HCT116 (cell line): Measurements from ENCODE around the gene ZBTB20. TPM values are rescaled to one million over a fixed set of nuclear protein-coding genes. Genes with fewer than 3 reads are reported as not detected.

ENCODE experiments used
- ATAC-seq: fragments of 200-7000 bp; cut with Tn5 transposase; 2 replicates; pipeline ENCODE4 v1.9.1; 2020; ENCODE audit warnings: mild to moderate bottlenecking, moderate library complexity
- BruUV-seq: library from RNA; stranded (reverse); fragments of 400-500 nt; replicated peaks from 2 replicates; lab custom pipeline; 2021; lab: Mats Ljungman, UMichigan
- CTCF ChIA-PET: fragments of 300-600 bp; sonication (Branson Sonifier 250); formaldehyde crosslinking; loops from one replicate; lab custom pipeline; 2021; ENCODE audit warnings: antibody characterized with exemption; lab: Charles Lee
- POLR2A ChIA-PET: fragments of 300-600, 350-600 bp; sonication (Branson Sonifier 250); formaldehyde crosslinking; loops from one replicate; lab custom pipeline; 2021; ENCODE audit warnings: antibody characterized with exemption; lab: Charles Lee
- RAD21 ChIA-PET, 2 experiments: fragments of 300-600 bp; sonication (Branson Sonifier 250); formaldehyde crosslinking; loops; one replicate each; lab custom pipeline; 2023; ENCODE audit warnings: low total read pairs in 2 of 2; ENCODE audit not compliant: uncharacterized antibody in 2 of 2, unreplicated experiment in 2 of 2, low non-redundant PET in 1 of 2; lab: Charles Lee
- DNase-seq: peaks from one replicate; pipeline ENCODE4 v3.0.0-alpha.2; 2010; ENCODE audit warnings: low read depth, low spot score
- H2AFZ ChIP-seq: fragments of 200-600 bp; shearing (Covaris generic), sonication (generic); 2 replicates; pipeline ENCODE4 v1.6.1; 2017; ENCODE audit warnings: low read depth, mixed run types, mixed read lengths, antibody characterized with exemption, low read length; ENCODE audit not compliant: poor library complexity, severe bottlenecking
- H3K27ac ChIP-seq: 2 replicates; pipeline ENCODE4 v1.5.1; 2012; ENCODE audit warnings: low read depth, low read length
- H3K27me3 ChIP-seq: fragments of 200-600 bp; sonication (generic); 2 replicates; pipeline ENCODE4 v1.6.1; 2016; ENCODE audit warnings: mixed run types, low read length, mixed read lengths; ENCODE audit not compliant: insufficient read depth
- H3K36me3 ChIP-seq, 2 experiments: fragments of 200-500 bp in 1 of 2; fragments of 200-600 bp in 1 of 2; sonication (Bioruptor generic) in 1 of 2; sonication (generic) in 1 of 2; 2 replicates each; pipeline versions ENCODE4 v1.5.1 to v1.6.1; 2014 to 2016; ENCODE audit warnings: low read length in 2 of 2, inconsistent platforms in 1 of 2, mixed read lengths in 1 of 2, mixed run types in 1 of 2; ENCODE audit not compliant: insufficient read depth in 2 of 2, control insufficient read depth in 1 of 2
- H3K4me1 ChIP-seq, 2 experiments: fragments of 200-600 bp in 1 of 2; sonication (generic) in 1 of 2; 2 replicates each; pipeline versions ENCODE4 v1.5.1 to v1.6.1; 2012 to 2017; ENCODE audit warnings: low read length in 2 of 2, inconsistent platforms in 1 of 2, mild to moderate bottlenecking in 1 of 2, mixed read lengths in 1 of 2, mixed run types in 1 of 2, moderate library complexity in 1 of 2; ENCODE audit not compliant: insufficient read depth in 2 of 2, control insufficient read depth in 1 of 2
- H3K4me2 ChIP-seq: fragments of 200-600 bp; sonication (generic); 2 replicates; pipeline ENCODE4 v1.6.1; 2017; ENCODE audit warnings: mixed run types, low read length, mixed read lengths
- H3K4me3 ChIP-seq, 2 experiments: fragments of 200-600 bp in 1 of 2; sonication (generic) in 1 of 2; replicated peaks in 1 of 2; 2 replicates each; pipeline ENCODE4 v1.5.1; 2011 to 2016; ENCODE audit warnings: low read length in 2 of 2, control low read depth in 1 of 2, low read depth in 1 of 2, mild to moderate bottlenecking in 1 of 2, mixed read lengths in 1 of 2, mixed run types in 1 of 2
- H3K79me2 ChIP-seq: fragments of 200-600 bp; sonication (generic); 2 replicates; pipeline ENCODE4 v1.6.1; 2017; ENCODE audit warnings: mild to moderate bottlenecking, mixed run types, low read length, moderate library complexity, mixed read lengths; ENCODE audit not compliant: insufficient read depth
- H3K9ac ChIP-seq: fragments of 200-600 bp; sonication (generic); 2 replicates; pipeline ENCODE4 v1.6.1; 2016; ENCODE audit warnings: low read length, mixed read lengths
- H3K9me2 ChIP-seq: fragments of 200-600 bp; sonication (generic), shearing (Covaris generic); 2 replicates; pipeline ENCODE4 v1.6.1; 2017; ENCODE audit warnings: mixed run types, mild to moderate bottlenecking, moderate library complexity; ENCODE audit not compliant: insufficient read depth
- H3K9me3 ChIP-seq, 2 experiments: fragments of 200-500 bp in 1 of 2; fragments of 200-600 bp in 1 of 2; sonication (Bioruptor generic) in 1 of 2; sonication (generic) in 1 of 2; 2 replicates each; pipeline ENCODE4 v1.6.1; 2014 to 2017; ENCODE audit warnings: low read length in 2 of 2, mixed read lengths in 2 of 2, inconsistent platforms in 1 of 2, low read depth in 1 of 2, mild to moderate bottlenecking in 1 of 2, mixed run types in 1 of 2, moderate library complexity in 1 of 2; ENCODE audit not compliant: control insufficient read depth in 1 of 2, insufficient read depth in 1 of 2
- H4K20me1 ChIP-seq: fragments of 200-600 bp; sonication (generic), shearing (Covaris generic); 2 replicates; pipeline ENCODE4 v1.6.1; 2017; ENCODE audit warnings: mixed run types, mild to moderate bottlenecking, moderate library complexity; ENCODE audit not compliant: insufficient read depth
- CBX3 ChIP-seq: IDR thresholded peaks from 2 replicates; pipeline ENCODE4 v1.6.1; 2012; ENCODE audit warnings: low read depth
- CEBPB ChIP-seq: IDR thresholded peaks from 2 replicates; pipeline ENCODE4 v1.6.1; 2012; ENCODE audit warnings: low read depth
- FOSL1 ChIP-seq: IDR thresholded peaks from 2 replicates; pipeline ENCODE4 v1.6.1; 2012; ENCODE audit warnings: low read depth
- JUND ChIP-seq: IDR thresholded peaks from 2 replicates; pipeline ENCODE4 v1.6.1; 2012
- RAD21 ChIP-seq: IDR thresholded peaks from 2 replicates; pipeline ENCODE4 v1.6.1; 2012; ENCODE audit warnings: low read depth, mild to moderate bottlenecking
- SIN3A ChIP-seq: IDR thresholded peaks from 2 replicates; pipeline ENCODE4 v1.6.1; 2012; ENCODE audit warnings: low read depth
- YY1 ChIP-seq: IDR thresholded peaks from 2 replicates; pipeline ENCODE4 v1.6.1; 2011; ENCODE audit warnings: low read length, low read depth, moderate library complexity, mild to moderate bottlenecking; ENCODE audit not compliant: insufficient replicate concordance; ENCODE audit errors: extremely low read depth
- intact Hi-C: fragments of 100-400 bp; cut with micrococcal nuclease; formaldehyde crosslinking; loops from 2 replicates; pipeline ENCODE4 v1.10.0; 2022
- total RNA-seq: library from RNA; stranded (reverse); gene quantifications from one replicate; pipeline ENCODE4 v1.2.1, GENCODE V29; 2021; ENCODE audit not compliant: unreplicated experiment
- TF ChIP-seq, protein P1 (sequence below): IDR thresholded peaks from 2 replicates; pipeline ENCODE4 v1.6.1; 2012
- TF ChIP-seq, protein P2 (sequence below), 3 experiments: fragments of 200-600 bp in 1 of 3; sonication (generic) in 1 of 3; IDR thresholded peaks in 2 of 3; conservative IDR thresholded peaks in 1 of 3; 2 replicates each; pipeline ENCODE4 v1.5.1; 2012 to 2017; ENCODE audit warnings: low read depth in 2 of 3, low read length in 2 of 3, antibody characterized with exemption in 1 of 3, borderline replicate concordance in 1 of 3, control low read depth in 1 of 3, mild to moderate bottlenecking in 1 of 3, mixed read lengths in 1 of 3, mixed run types in 1 of 3, moderate library complexity in 1 of 3; ENCODE audit not compliant: insufficient read depth in 1 of 3

Gene ZBTB20
- total RNA-seq, 1 experiment from 2014 or later = 42.1 TPM

DNA sequence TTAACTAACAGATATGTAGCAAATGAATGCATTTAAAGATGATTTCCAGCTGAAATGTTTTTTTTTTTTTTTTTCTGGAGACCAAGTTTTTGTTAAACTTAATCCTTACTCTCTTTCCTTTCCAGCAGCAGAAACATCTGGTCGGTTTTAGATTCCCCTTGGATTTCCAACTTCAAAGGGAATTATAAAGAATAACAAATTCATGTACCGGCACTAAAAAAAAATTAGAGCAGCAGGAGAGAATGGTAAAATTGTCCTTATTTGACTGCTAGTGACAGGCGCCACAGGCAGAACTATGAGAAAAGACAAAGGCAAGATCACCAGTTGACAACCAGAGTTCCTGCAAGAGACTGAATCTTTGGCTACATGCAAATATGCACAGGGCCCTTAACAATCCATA lies 459.9 kb downstream of the ZBTB20 start (continued):
- TF ChIP-seq RAD21 = no peak
- TF ChIP-seq FOSL1 = no peak
- no peak for TF ChIP-seq YY1
- TF ChIP-seq, protein P1, sequence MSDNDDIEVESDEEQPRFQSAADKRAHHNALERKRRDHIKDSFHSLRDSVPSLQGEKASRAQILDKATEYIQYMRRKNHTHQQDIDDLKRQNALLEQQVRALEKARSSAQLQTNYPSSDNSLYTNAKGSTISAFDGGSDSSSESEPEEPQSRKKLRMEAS = no peak
- no peak for TF ChIP-seq SIN3A
- TF ChIP-seq, protein P2, sequence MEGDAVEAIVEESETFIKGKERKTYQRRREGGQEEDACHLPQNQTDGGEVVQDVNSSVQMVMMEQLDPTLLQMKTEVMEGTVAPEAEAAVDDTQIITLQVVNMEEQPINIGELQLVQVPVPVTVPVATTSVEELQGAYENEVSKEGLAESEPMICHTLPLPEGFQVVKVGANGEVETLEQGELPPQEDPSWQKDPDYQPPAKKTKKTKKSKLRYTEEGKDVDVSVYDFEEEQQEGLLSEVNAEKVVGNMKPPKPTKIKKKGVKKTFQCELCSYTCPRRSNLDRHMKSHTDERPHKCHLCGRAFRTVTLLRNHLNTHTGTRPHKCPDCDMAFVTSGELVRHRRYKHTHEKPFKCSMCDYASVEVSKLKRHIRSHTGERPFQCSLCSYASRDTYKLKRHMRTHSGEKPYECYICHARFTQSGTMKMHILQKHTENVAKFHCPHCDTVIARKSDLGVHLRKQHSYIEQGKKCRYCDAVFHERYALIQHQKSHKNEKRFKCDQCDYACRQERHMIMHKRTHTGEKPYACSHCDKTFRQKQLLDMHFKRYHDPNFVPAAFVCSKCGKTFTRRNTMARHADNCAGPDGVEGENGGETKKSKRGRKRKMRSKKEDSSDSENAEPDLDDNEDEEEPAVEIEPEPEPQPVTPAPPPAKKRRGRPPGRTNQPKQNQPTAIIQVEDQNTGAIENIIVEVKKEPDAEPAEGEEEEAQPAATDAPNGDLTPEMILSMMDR (IDR thresholded peaks at IDR 0.05 in 2 of 3, conservative IDR thresholded peaks at IDR 0.05 in 1 of 3; ENCODE audit: borderline replicate concordance in 1 of 3, insufficient read depth in 1 of 3, low read depth in 2 of 3, low read length in 2 of 3) = no peak

DNA sequence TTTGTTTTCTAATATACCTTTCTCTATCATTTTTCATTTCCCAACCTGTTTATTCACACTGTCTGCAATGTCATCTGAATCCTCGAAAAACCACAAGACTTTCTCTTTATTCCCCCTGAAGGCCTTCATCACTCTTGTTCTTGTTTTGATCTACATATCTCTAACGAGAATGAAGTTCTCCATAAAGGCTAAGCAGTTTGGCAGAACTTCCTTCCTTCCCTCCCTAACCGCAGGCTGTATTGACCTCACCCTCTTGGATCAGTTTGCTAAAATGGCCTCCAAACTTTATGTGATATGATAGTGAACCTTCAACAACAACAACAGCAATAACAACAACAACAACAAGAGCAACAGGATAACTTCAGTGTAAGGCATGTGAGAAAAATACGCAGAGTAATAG lies 460.5 kb downstream of the ZBTB20 start:
- H3K27me3 ChIP-seq = no peaks in the 10 kb centered on the region
- H3K36me3 ChIP-seq = no peaks in the 10 kb centered on the region
- DNase-seq (no peak), ATAC-seq (no peak)
- no peak overlapping the region for H2AFZ ChIP-seq
- intact Hi-C loops = no loop called here
- CTCF ChIA-PET = no interaction called here
- RAD21 ChIA-PET = no interaction called here
- H3K79me2 ChIP-seq = peaks cover 28% of the 10 kb centered on the region; the same call in 1 of the 2 replicates
- H3K4me3 ChIP-seq = no peak overlapping the region
- no peaks in the 10 kb centered on the region for H3K9me3 ChIP-seq
- POLR2A ChIA-PET = no interaction called here
- no peak overlapping the region for H3K27ac ChIP-seq
- H3K4me2 ChIP-seq = no peak overlapping the region
- no peaks in the 10 kb centered on the region for H3K9me2 ChIP-seq
- no peak for TF ChIP-seq RAD21
- TF ChIP-seq SIN3A = no peak
- no peak for TF ChIP-seq CBX3
- TF ChIP-seq YY1 = no peak
- no peak for TF ChIP-seq JUND
- TF ChIP-seq CEBPB = no peak
- no peaks in the 10 kb centered on the region for H4K20me1 ChIP-seq
- BruUV-seq = no TSS peak
- no peak overlapping the region for H3K9ac ChIP-seq
- peaks cover 2 to 3% of the 10 kb centered on the region in 2 experiments; a peak in 1 of 4 replicates for H3K4me1 ChIP-seq
